ENCODE data around the gene ABAT. TPM values are rescaled to one million over a fixed set of nuclear protein-coding genes. Genes with fewer than 3 reads are reported as not detected.

The ABAT gene
- total RNA-seq, 4 donors from 2014 or later, result 8.3 to 33.5 (median 29.0) TPM

DNA sequence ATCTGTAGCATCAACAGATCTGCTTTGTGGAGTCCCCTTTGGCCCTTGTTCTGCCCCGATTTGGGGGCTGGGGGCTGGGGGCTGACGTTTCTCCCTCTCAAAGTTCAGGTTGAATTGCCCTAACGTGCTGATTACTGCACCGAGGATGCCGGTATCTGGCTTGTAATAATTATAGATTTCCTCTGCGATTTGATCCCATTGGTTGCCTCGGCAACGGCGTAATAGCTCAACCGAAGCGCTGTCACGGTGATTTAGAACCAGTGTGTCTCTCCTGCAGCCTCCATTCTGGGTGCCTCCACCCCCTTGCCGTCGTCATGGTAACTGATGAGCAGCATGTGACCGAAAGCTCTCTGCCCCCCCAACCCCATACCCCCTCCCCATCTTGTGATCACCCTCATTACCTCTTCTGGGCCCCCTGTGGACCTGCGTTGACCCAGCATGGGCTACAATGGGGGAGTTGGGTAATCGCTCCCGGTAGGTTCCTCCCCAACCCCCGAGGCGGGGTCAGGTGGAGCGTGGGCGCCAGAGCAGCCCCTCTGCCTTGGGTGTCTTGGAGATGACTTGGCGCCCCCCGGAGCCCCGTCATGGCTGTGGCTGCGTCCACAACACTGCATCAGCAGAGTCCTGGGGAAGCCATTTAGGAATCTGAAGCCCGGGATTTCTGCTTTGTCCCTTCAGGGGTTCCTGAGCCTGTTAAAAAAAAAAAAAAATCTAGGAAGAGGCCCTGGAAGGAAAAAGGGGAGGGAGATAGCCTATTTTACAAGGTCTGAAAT is 38.4 kb downstream of the ABAT start:
- Histone ChIP-seq H3K9me3 (peaks cover 0 to 5% (median 0%) of the 10 kb centered on the region in 4 donors), H3K36me3 (no peaks in the 10 kb centered on the region), H3K4me1 (no peaks in the 10 kb centered on the region), H3K4me3 (no peak overlapping the region), H3K27me3 (no peaks in the 10 kb centered on the region), H3K27ac (no peak overlapping the region)
- no peak for TF ChIP-seq POLR2A (IDR thresholded peaks at IDR 0.05)
- TF ChIP-seq, protein P1, sequence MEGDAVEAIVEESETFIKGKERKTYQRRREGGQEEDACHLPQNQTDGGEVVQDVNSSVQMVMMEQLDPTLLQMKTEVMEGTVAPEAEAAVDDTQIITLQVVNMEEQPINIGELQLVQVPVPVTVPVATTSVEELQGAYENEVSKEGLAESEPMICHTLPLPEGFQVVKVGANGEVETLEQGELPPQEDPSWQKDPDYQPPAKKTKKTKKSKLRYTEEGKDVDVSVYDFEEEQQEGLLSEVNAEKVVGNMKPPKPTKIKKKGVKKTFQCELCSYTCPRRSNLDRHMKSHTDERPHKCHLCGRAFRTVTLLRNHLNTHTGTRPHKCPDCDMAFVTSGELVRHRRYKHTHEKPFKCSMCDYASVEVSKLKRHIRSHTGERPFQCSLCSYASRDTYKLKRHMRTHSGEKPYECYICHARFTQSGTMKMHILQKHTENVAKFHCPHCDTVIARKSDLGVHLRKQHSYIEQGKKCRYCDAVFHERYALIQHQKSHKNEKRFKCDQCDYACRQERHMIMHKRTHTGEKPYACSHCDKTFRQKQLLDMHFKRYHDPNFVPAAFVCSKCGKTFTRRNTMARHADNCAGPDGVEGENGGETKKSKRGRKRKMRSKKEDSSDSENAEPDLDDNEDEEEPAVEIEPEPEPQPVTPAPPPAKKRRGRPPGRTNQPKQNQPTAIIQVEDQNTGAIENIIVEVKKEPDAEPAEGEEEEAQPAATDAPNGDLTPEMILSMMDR (IDR thresholded peaks at IDR 0.05), result no peak
- no peak for DNase-seq

DNA sequence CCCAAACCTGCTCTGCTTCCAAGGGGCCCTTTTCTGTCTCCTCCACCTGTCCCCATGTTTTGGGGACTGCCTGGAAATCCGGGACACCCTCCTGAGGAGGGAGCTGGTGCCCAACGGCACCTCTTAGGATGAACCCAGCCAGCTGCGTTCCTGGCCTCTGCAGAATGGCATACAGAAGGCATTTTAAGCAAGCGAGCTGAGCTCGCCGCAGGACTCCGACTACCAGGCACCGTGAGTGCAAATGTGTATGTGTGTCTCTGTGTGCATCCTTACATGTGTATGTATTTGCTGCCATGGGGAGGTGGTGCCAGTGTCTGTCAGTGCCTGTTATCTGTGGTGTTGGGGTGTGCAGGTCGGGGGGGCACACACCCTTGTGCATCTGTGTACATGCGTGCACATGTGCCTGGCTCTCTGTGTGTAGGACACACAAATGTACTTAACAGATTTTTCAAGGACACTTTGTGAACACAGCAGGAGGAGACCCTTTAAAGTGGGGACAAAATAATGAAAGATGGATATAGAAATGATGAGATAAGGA is 39.3 kb downstream of the ABAT start:
- Histone ChIP-seq H3K27me3 (no peaks in the 10 kb centered on the region), H3K4me3 (no peak overlapping the region), H3K36me3 (no peaks in the 10 kb centered on the region), H3K4me1 (no peaks in the 10 kb centered on the region), H3K27ac (no peak overlapping the region), H3K9me3 (peaks cover 0 to 5% (median 0%) of the 10 kb centered on the region in 4 donors)
- DNase-seq, result no peak
- TF ChIP-seq, protein P1 (IDR thresholded peaks at IDR 0.05), result no peak
- no peak for TF ChIP-seq POLR2A (IDR thresholded peaks at IDR 0.05)

DNA sequence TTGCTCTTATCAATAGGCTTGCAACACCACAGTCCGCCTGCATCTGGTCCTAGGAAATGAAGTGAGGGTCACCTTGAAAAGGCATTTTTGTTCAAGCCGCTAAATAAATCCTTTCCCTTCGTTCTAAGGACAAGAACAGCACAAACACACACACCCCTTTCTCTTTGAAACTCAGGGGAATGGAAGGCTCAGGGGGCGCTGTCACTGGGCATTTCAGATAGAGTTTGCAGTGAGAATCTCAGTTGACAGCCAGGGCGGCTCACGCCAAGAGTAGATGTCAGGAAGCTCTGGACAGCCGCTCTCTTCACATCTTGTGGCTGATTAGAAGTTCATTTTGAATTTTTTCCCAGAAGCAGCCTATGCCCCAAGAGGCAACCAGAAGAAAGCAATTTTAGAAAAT is 39.8 kb downstream of the ABAT start:
- H3K36me3 ChIP-seq, result no peaks in the 10 kb centered on the region
- no peak overlapping the region for H3K4me3 ChIP-seq
- H3K9me3 ChIP-seq, result peaks cover 0 to 5% (median 0%) of the 10 kb centered on the region in 4 donors
- DNase-seq, result no peak
- no peak overlapping the region for H3K27ac ChIP-seq
- no peaks in the 10 kb centered on the region for H3K27me3 ChIP-seq
- TF ChIP-seq, protein P1 (IDR thresholded peaks at IDR 0.05), result no peak
- no peak for TF ChIP-seq POLR2A (IDR thresholded peaks at IDR 0.05)
- H3K4me1 ChIP-seq, result no peaks in the 10 kb centered on the region

DNA sequence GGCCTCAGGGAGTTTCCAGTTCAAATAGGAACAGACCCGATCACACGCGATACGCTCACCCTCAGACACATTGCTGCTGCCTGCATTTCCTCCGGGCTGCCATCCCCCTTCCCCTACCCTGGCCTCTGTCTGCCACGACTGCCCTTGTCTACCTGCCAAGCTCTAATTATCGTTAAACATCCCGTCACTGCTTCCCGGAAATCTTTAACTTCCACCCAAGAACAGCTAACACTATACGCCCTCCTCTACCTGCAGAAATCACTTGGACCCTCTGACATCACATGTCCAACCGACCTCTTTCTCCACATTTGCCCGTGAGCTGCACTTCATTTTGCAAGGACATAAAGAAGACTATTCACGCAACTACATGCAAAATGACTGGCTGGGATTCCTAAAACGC is 40.4 kb downstream of the ABAT start:
- no peak for DNase-seq
- no peaks in the 10 kb centered on the region for H3K27me3 ChIP-seq
- no peaks in the 10 kb centered on the region for H3K36me3 ChIP-seq
- no peaks in the 10 kb centered on the region for H3K4me1 ChIP-seq
- H3K9me3 ChIP-seq, result peaks cover 0 to 5% (median 0%) of the 10 kb centered on the region in 4 donors
- no peak for TF ChIP-seq POLR2A (IDR thresholded peaks at IDR 0.05)
- TF ChIP-seq, protein P1 (IDR thresholded peaks at IDR 0.05), result no peak
- H3K27ac ChIP-seq, result no peak overlapping the region
- no peak overlapping the region for H3K4me3 ChIP-seq

DNA sequence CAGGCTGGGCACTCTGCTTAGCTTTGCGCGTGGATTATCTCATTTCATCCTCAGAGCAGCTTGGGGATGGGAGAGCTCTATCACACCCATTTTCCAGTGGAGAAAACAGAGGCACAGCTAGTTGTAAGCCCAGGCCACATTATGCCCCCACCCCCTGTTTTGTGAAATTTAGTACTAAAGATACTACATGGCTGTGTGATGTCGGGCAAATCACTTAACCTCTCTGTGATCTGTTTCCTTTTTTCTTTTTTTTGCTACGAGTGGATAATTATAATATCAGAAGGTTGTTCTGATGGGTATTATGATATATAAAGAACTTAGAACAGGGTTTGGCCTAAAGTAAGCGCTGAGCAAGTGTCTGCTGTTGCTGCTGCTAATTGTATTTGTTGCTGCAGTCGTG is 41.6 kb downstream of the ABAT start:
- Histone ChIP-seq H3K27me3 (no peaks in the 10 kb centered on the region), H3K9me3 (peaks cover 0 to 5% (median 0%) of the 10 kb centered on the region in 4 donors), H3K4me3 (no peak overlapping the region), H3K36me3 (no peaks in the 10 kb centered on the region), H3K4me1 (peaks cover 0 to 7% (median 0%) of the 10 kb centered on the region in 4 donors), H3K27ac (no peak overlapping the region)
- TF ChIP-seq POLR2A (IDR thresholded peaks at IDR 0.05), result no peak
- TF ChIP-seq, protein P1 (IDR thresholded peaks at IDR 0.05), result no peak
- no peak for DNase-seq

Data from Peyer's patch (tissue), 4 donors.